Adipose tissue (tissue), 3 donors: ENCODE data around the gene CRELD1. TPM values are rescaled to one million over a fixed set of nuclear protein-coding genes. Genes with fewer than 3 reads are reported as not detected.

Source experiments
- H3K27ac ChIP-seq: one replicate; pipeline ENCODE4 v1.5.1; 2013; ENCODE audit warnings: low read depth, low read length
- WGBS, 3 donors: extraction: QIAGEN DNeasy Blood & Tissue Kit; methylation state at CpG; one replicate each; pipeline ENCODE4 v1.1.7; 2013; 5-methylcytosine and 5-hydroxymethylcytosine counted together
- polyA plus RNA-seq, 3 donors: library from polyadenylated mRNA; stranded (reverse); fragments of 200-250 nt; gene quantifications; one replicate each; pipeline ENCODE4 v1.2.3, GENCODE V29; 2013
- donor health status: healthy with polysubstance abuse.
- donor health status: Bipolar disorder and iron deficiency.
- donor health status: healthy.

The CRELD1 gene
- polyA plus RNA-seq, 3 donors: 28.4 to 36.0 (median 33.8) TPM

- no peak overlapping the region for H3K27ac ChIP-seq
- WGBS, 3 donors: 94 to 97% (median 95%) methylated on average over 2 of the region's 2 CpGs
Measured at GRCh38 chr3:9980251-9980650, 46.6 kb downstream of the CRELD1 start.

GRCh38 chr3:9986230-9986725 is 52.6 kb downstream of the CRELD1 start:
- H3K27ac ChIP-seq: no peak overlapping the region
- 1% methylated on average over 17 of the region's 17 CpGs for WGBS, 3 donors

- WGBS, 3 donors: 66 to 87% (median 71%) methylated on average over 10 of the region's 10 CpGs
- H3K27ac ChIP-seq: no peak overlapping the region
Measured at GRCh38 chr3:9994086-9994844, 60.6 kb downstream of the CRELD1 start.

Other genes with a start within 250 kb of the CRELD1 start
- gene CPNE9, start 230.0 kb upstream of the CRELD1 start, polyA plus RNA-seq: under 1 TPM in 2 of 3 donors, not detected in 1; 0.06 to 0.09 TPM
- gene BRPF1, start 202.1 kb upstream of the CRELD1 start, polyA plus RNA-seq: 10 to 100 TPM in 1 of 3 donors, 1 to 10 TPM in 2; 4.8 to 12.8 (median 7.5) TPM
- 10 to 100 TPM in 2 of 3 donors, 1 to 10 TPM in 1; 8.6 to 24.4 (median 13.9) TPM for gene OGG1, start 183.9 kb upstream of the CRELD1 start, polyA plus RNA-seq
- gene CAMK1, start 163.9 kb upstream of the CRELD1 start, polyA plus RNA-seq: 100 to 1,000 TPM in 1 of 3 donors, 10 to 100 TPM in 2; 13.4 to 121 (median 80.1) TPM
- gene TADA3, start 141.4 kb upstream of the CRELD1 start, polyA plus RNA-seq: 10 to 100 TPM; 21.0 to 49.8 (median 38.0) TPM
- 100 to 1,000 TPM in 2 of 3 donors, 10 to 100 TPM in 1; 68.9 to 121 (median 111) TPM for gene ARPC4, start 140.8 kb upstream of the CRELD1 start, polyA plus RNA-seq
- gene TTLL3, start 123.6 kb upstream of the CRELD1 start, polyA plus RNA-seq: 10 to 100 TPM; 18.4 to 39.7 (median 28.9) TPM
- gene RPUSD3, start 89.8 kb upstream of the CRELD1 start, polyA plus RNA-seq: 10 to 100 TPM; 20.7 to 27.8 (median 25.6) TPM
- 1,000 to 10,000 TPM in 1 of 3 donors, 100 to 1,000 TPM in 2; 128 to 1,587 (median 499) TPM for gene CIDEC, start 53.6 kb upstream of the CRELD1 start, polyA plus RNA-seq
- 10 to 100 TPM; 33.7 to 58.7 (median 39.5) TPM for gene JAGN1, start 43.2 kb upstream of the CRELD1 start, polyA plus RNA-seq
- gene IL17RE, start 31.0 kb upstream of the CRELD1 start, polyA plus RNA-seq: 1 to 10 TPM; 6.4 to 7.3 (median 6.7) TPM
- gene IL17RC, start 16.7 kb upstream of the CRELD1 start, polyA plus RNA-seq: 10 to 100 TPM; 20.7 to 71.8 (median 41.2) TPM
- 1 to 10 TPM in 2 of 3 donors, under 1 TPM in 1; 0.56 to 1.6 (median 1.4) TPM for gene PRRT3, start 18.6 kb downstream of the CRELD1 start, polyA plus RNA-seq
- gene EMC3, start 53.0 kb downstream of the CRELD1 start, polyA plus RNA-seq: 100 to 1,000 TPM in 1 of 3 donors, 10 to 100 TPM in 2; 36.3 to 153 (median 66.1) TPM
- 1 to 10 TPM in 2 of 3 donors, under 1 TPM in 1; 0.45 to 1.7 (median 1.3) TPM for gene FANCD2, start 92.6 kb downstream of the CRELD1 start, polyA plus RNA-seq
- gene FANCD2OS, start 174.4 kb downstream of the CRELD1 start, polyA plus RNA-seq: not detected
- gene BRK1, start 181.8 kb downstream of the CRELD1 start, polyA plus RNA-seq: 100 to 1,000 TPM in 2 of 3 donors, 10 to 100 TPM in 1; 80.1 to 293 (median 194) TPM
- gene VHL, start 207.9 kb downstream of the CRELD1 start, polyA plus RNA-seq: 10 to 100 TPM; 12.4 to 32.5 (median 17.5) TPM
- gene IRAK2, start 231.1 kb downstream of the CRELD1 start, polyA plus RNA-seq: 10 to 100 TPM in 1 of 3 donors, 1 to 10 TPM in 1, under 1 TPM in 1; 0.67 to 10.4 (median 2.6) TPM